Muscle of leg (tissue), 11 donors: ENCODE data around the gene GFM1. TPM values are rescaled to one million over a fixed set of nuclear protein-coding genes. Genes with fewer than 3 reads are reported as not detected.
"Not testable (repeated sequence)": the region's sequence is repeated elsewhere in the genome, so short reads cannot be mapped to it uniquely, and the experiment has no call there.

Experiments
- DNase-seq: peaks from one replicate; pipeline ENCODE4 v3.0.0; 2013
- H3K27ac ChIP-seq: one replicate; pipeline ENCODE4 v1.5.1; 2013; ENCODE audit warnings: mild to moderate bottlenecking, low read length, control low read depth
- H3K27me3 ChIP-seq: one replicate; pipeline ENCODE4 v1.6.1; 2013; ENCODE audit warnings: low read length; ENCODE audit not compliant: control insufficient read depth, insufficient read depth
- H3K36me3 ChIP-seq: one replicate; pipeline ENCODE4 v1.6.1; 2013; ENCODE audit warnings: low read length; ENCODE audit not compliant: control insufficient read depth, insufficient read depth
- H3K4me1 ChIP-seq: one replicate; pipeline ENCODE4 v1.6.1; 2013; ENCODE audit warnings: low read length; ENCODE audit not compliant: control insufficient read depth, insufficient read depth
- H3K4me3 ChIP-seq: one replicate; pipeline ENCODE4 v1.5.1; 2013; ENCODE audit warnings: low read length, control low read depth
- H3K9me3 ChIP-seq: replicated peaks from 2 replicates; pipeline ENCODE4 v1.6.1; 2013; ENCODE audit warnings: low read depth, low read length; ENCODE audit not compliant: control insufficient read depth
- WGBS: methylation state at CpG from one replicate; pipeline ENCODE4 v1.1.5; 2013; ENCODE audit warnings: missing lambda C conversion rate; ENCODE audit not compliant: insufficient coverage; 5-methylcytosine and 5-hydroxymethylcytosine counted together
- polyA plus RNA-seq, 8 donors: library from polyadenylated mRNA; unstranded; fragments of 120-200 nt; gene quantifications; one replicate each; pipeline versions ENCODE4 v1.2.1 to v1.2.3, GENCODE V29; 2013; ENCODE audit warnings: inconsistent platforms in 1 of 8, low replicate concordance in 1 of 8; ENCODE audit not compliant: insufficient read length in 8 of 8, insufficient read depth in 1 of 8
- total RNA-seq: library from RNA; stranded (reverse); fragments of 120-200 nt; gene quantifications from one replicate; pipeline ENCODE4 v1.2.4, GENCODE V29; 2013

The GFM1 gene
- total and polyA plus RNA-seq, 9 donors: 26.9 to 45.9 (median 32.2) TPM

DNA sequence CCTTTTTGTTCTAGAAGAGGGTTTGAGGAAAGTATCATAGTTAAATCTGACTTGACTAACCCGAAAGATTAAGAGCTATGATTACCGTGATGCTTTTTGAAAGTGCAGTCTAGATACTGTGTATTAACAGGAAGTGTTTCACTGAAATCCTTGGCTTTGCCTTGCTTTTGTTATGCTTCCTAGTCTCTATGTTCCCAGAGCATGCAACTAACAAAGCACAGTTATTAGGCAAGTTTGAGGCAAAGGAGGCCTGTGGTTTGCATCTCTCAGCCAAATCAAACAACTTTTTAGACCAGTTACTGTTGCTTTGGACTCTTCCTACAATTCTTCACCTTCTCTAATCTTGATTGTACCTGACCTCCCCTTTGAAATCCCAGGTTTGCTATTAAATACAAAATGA is 24.2 kb downstream of the GFM1 start:
- Histone ChIP-seq H3K9me3 (no peaks in the 10 kb centered on the region), H3K27me3 (no peaks in the 10 kb centered on the region), H3K4me3 (no peak overlapping the region), H3K4me1 (no peaks in the 10 kb centered on the region), H3K36me3 (peaks cover 16% of the 10 kb centered on the region), H3K27ac (no peak overlapping the region)
- WGBS: no CpG with 5 or more reads among the region's 2 CpGs
- no peak for DNase-seq

DNA sequence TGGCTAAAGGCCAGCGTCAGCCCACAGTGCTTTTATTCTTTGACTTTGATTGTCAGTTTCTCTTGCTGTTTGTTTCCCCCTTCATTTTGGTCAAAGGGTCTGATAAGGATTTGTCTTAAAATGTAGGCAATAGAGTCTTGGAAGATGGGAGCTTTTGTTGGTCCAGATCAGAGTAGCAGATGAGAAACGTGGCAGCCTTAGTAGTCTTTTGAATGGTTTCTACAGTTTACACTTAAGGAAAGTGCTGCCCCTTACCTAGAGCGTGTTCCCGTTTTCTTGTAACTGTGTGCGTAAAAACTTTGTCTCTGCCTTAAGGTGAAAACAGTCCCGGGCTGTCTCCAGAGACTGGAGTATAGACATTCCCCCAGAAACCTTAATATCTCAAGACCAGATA is 27.5 kb downstream of the GFM1 start:
- peak overlapping the region; percentile 77 for H3K27ac ChIP-seq
- H3K27me3 ChIP-seq: no peaks in the 10 kb centered on the region
- no peaks in the 10 kb centered on the region for H3K4me1 ChIP-seq
- H3K4me3 ChIP-seq: peak overlapping the region; percentile 48
- WGBS: 0% methylated on average over 1 of the region's 6 CpGs
- peaks cover 6% of the 10 kb centered on the region for H3K36me3 ChIP-seq
- peak; percentile 9 for DNase-seq
- H3K9me3 ChIP-seq: no peaks in the 10 kb centered on the region

DNA sequence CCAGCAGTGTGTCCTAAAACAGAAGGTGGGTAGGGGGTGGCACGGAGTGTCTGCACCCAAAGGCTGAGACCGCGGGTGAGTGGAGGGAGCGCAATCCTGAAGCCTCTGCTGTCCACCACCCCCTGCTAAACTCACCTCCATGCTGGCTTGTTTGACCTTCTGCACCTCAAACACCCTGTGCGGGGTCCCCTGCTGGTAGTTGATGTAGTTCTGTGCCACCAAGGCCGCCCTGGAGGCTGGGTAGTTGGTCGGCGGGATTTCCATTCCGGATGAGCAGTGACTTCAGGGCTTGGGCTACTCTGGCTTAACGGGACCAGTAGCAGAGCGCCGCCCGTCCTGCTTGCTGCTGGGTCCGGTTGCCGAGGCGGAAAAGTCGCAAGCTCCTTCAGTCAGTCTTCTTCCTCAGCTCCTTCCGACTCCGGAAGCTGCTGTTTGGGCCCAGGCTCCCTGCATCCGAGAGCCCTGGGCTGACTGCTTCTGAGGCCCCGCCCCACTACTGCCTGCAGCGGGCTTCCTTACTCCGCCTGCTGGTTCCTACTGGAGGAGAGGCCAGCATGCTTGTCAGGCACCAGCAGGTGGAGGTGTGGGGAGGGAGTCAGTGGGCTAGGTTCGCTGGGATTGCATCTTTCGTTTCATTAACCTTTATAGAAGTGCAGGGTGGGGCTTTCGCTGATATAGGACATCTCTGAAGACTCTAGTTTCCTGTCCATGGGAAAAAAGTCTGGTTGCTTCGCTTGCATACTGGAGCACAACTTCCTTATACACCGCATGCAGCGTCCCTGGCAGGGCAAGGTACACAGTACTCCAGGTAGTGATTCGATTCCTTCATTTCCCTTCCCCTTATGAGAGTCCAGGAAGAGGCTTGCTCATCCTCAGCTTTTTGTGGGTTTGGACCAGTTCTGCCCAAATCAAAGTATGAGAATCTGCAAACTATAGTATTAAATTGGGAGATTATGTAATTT is 28.2 kb downstream of the GFM1 start, which contains the start of gene LXN:
LXN (minus strand) TSS at position 434 of the 962 bp plus-strand sequence; CDS start at position 264, 170 bp downstream.
- H3K27ac ChIP-seq: peak within 1 kb of the TSS; percentile 77
- no peaks in the 10 kb centered on the region for H3K9me3 ChIP-seq
- H3K36me3 ChIP-seq: peaks cover 3% of the 10 kb centered on the region
- H3K4me3 ChIP-seq: peak within 1 kb of the TSS; percentile 48
- DNase-seq: peak; percentile 92
- H3K4me1 ChIP-seq: no peaks in the 10 kb centered on the region
- WGBS: 11% methylated on average over 21 of the region's 30 CpGs
- H3K27me3 ChIP-seq: no peaks in the 10 kb centered on the region

DNA sequence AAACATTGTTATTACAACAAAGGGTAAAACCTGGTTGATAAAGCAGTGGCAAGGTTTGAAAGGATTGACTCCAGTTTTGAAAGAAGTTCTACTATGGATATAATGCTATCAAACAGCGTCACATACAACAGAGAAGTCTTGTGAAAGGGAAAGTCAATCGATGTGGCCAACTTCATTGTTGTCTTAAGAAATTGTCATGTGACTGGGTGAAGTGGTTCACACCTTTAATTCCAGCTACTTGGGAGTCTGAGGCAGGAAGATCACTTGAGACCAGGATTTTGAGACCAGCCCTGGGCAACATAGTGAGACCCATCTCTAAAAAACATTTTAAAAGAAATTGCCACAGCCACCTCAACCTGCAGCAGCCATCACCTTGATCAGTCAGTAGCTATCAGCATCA is 34.4 kb downstream of the GFM1 start:
- H3K4me1 ChIP-seq: no peaks in the 10 kb centered on the region
- no peak overlapping the region for H3K27ac ChIP-seq
- no peaks in the 10 kb centered on the region for H3K27me3 ChIP-seq
- H3K9me3 ChIP-seq: no peaks in the 10 kb centered on the region
- H3K36me3 ChIP-seq: peaks cover 8% of the 10 kb centered on the region
- WGBS: no CpG with 5 or more reads among the region's 2 CpGs
- no peak overlapping the region for H3K4me3 ChIP-seq
- no peak for DNase-seq

DNA sequence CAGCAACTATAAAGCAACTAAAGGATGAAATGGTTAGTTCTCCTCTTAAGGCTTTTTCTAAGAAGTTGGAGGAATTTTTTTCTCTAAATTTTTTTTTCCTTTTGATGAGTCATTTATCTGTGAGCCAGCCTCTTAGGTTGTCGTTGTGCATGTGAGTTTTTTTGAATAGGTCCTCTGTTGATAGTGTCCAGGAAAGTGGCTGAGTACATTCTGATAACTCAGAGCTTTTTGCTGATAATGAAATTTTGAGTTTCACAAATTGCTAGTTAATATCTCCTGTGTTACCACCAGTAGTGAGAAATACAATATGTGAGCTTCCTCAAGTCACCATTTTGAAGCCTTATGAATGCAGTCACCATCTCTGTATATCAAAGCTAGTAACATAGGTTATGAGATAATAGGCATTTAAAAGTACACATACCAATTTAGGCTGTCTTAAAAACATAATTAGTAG is 35.2 kb downstream of the GFM1 start:
- WGBS: no CpG with 5 or more reads among the region's 1 CpG
- H3K27me3 ChIP-seq: no peaks in the 10 kb centered on the region
- no peaks in the 10 kb centered on the region for H3K9me3 ChIP-seq
- no peak for DNase-seq
- no peak overlapping the region for H3K4me3 ChIP-seq
- peaks cover 8% of the 10 kb centered on the region for H3K36me3 ChIP-seq
- H3K4me1 ChIP-seq: no peaks in the 10 kb centered on the region
- H3K27ac ChIP-seq: no peak overlapping the region

DNA sequence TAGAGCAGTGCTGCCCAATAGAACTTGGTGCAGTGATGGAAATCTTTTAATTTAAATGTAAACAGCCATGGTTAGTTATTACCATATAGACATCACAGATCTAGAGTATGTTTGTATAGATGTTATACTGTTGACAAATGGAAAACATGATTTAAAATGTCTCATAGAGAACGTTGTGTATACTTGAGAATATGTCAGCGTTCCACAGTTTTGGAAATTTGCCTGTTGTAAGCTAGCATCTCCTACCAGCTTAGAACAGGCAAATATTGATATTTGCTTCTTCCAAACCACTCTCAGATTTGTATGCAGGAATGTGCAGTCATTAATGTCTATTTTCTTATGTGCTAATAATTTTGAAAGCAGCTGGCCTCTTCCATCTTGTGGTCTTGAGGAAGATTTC is 36.5 kb downstream of the GFM1 start:
- Histone ChIP-seq H3K36me3 (peaks cover 8% of the 10 kb centered on the region), H3K4me1 (no peaks in the 10 kb centered on the region), H3K27me3 (no peaks in the 10 kb centered on the region), H3K27ac (no peak overlapping the region), H3K9me3 (no peaks in the 10 kb centered on the region), H3K4me3 (no peak overlapping the region)
- WGBS: no CpG with 5 or more reads among the region's 2 CpGs
- DNase-seq: no peak

DNA sequence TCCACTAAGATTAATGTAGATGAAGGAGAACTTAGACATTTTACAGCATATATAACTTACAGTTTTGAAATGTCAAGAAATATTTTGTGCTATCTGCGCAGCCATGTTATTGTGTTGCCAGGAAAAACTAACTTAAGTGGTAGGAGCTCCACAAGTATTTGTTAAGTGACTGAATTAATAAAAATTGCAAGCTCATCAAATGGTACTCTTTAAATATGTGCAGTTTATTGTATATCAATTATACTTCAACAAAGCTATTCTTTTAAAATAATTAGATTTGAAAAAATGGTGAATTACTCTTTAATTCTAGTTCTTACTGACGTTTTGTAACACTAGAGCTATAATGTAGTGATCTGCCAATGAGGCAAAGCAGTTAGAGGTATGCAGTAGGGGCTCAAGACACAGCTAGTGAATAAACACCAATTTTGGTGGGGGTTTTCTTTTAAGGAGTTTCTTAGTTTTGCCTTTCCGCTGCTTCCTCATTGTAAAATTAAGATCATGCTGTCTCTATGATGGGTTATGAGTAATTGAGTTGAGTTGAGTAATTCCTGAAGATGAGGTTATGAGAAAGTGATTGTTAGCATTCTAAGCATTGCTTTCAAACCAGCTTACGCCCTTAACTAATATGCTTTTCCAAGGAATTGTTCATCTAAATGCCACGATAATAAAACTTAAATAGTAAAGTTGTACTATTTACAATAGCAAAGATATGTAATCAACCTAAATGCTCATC is 39.1 kb downstream of the GFM1 start:
- H3K4me3 ChIP-seq: no peak overlapping the region
- WGBS: no CpG with 5 or more reads among the region's 5 CpGs
- H3K4me1 ChIP-seq: no peaks in the 10 kb centered on the region
- no peak for DNase-seq
- H3K27ac ChIP-seq: no peak overlapping the region
- H3K36me3 ChIP-seq: peaks cover 3% of the 10 kb centered on the region
- no peaks in the 10 kb centered on the region for H3K9me3 ChIP-seq
- H3K27me3 ChIP-seq: no peaks in the 10 kb centered on the region

DNA sequence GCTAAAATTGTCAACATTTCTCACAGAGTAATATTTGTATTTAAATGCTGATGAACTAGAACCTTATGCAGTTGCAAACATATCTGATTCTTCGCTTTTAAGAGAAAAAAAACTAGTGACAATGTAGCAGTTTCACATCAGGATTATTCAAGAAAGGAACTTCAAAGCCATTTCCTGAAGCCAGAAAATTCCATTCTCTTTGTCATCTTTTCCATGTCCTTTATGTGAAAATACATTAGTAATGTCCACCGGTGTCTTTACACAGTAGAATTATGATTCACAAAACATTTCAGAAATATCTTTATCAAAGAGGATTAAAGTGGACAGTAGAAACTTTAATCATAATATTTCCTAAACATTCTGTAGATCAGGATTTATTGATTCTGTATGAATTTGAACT is 40.8 kb downstream of the GFM1 start:
- Histone ChIP-seq H3K27me3 (no peaks in the 10 kb centered on the region), H3K9me3 (no peaks in the 10 kb centered on the region), H3K4me1 (no peaks in the 10 kb centered on the region), H3K4me3 (no peak overlapping the region), H3K36me3 (no peaks in the 10 kb centered on the region), H3K27ac (no peak overlapping the region)
- no peak for DNase-seq
- WGBS: no CpG with 5 or more reads among the region's 2 CpGs

DNA sequence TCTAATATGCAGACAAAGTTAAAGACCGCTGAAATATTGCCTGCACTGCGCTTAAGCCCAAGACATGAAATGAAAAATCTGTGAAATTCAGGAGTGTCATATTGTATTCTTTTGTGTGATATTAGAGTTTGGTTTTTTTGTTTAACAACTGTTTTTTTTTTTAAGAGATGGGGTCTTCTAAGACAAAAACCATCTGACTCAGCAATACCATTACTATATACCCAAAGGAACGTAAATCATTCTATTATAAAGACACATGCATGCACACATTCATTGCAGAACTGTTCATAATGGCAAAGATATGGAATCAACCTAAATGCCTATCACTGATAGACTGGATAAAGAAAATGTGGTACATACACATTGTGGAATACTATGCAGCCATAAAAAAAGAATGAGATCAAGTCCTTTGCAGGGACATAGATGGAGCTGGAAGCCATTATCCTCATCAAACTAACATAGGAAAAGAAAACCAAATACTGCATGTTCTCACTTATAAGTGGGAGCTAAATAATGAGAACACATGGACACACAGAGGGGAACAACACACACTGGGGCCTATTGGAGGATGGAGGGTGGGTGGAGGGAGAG is 49.6 kb downstream of the GFM1 start:
- not testable (repeated sequence) for H3K27ac ChIP-seq, H3K9me3 ChIP-seq, H3K27me3 ChIP-seq, DNase-seq, H3K4me3 ChIP-seq, H3K36me3 ChIP-seq, H3K4me1 ChIP-seq
- 63% methylated on average over 2 of the region's 3 CpGs for WGBS

DNA sequence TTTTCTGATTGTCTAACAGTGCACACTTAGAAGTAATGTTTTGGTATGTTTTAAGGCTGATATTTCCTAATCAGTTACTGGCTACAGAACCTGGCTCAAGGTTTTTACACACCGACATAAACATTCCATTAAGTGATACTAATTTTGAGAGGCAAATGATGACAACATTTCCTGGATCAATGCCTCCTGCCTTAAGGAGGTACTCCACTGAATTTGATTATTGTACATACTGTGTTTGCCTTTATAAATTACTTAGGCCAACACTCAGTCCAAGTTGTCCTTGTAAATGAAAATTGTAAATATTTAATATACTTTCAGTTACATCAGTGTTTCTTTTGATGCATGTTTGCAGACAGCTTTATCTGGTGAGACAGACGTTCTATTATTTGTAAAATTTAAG is 52.3 kb downstream of the GFM1 start:
- Histone ChIP-seq H3K9me3 (no peaks in the 10 kb centered on the region), H3K4me3 (no peak overlapping the region), H3K27ac (no peak overlapping the region), H3K4me1 (no peaks in the 10 kb centered on the region), H3K36me3 (peaks cover 12% of the 10 kb centered on the region), H3K27me3 (no peaks in the 10 kb centered on the region)
- WGBS: no CpG with 5 or more reads among the region's 2 CpGs
- no peak for DNase-seq
